ENCODE data around the gene TET3. TPM values are rescaled to one million over a fixed set of nuclear protein-coding genes. Genes with fewer than 3 reads are reported as not detected.

TET3 gene
- total RNA-seq, 4 donors from 2014 or later: 1.3 to 12.0 (median 7.8) TPM

DNA sequence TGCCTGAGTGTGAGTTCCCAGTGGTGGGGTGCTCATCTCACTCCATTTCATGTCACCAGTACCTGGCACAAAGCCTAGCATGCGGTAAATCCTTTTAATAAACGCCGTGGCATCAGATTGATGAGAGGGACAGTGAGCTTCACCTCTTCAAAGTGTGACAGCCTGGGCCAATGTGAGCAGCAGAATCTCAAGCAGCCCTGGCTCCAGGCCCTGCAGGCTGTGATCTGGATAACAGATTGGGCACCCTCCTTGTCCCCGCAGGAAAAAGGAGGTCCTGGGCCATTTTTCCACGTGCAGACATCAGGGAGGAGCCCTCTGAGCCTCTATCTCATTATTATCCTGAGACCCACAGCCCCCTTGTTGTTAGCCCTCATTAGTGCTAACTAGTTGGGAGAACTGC, 34.8 kb downstream of the TET3 start:
- Histone ChIP-seq H3K27me3 (no peaks in the 10 kb centered on the region), H3K27ac (no peak overlapping the region), H3K4me1 (no peaks in the 10 kb centered on the region), H3K9me3 (no peaks in the 10 kb centered on the region), H3K36me3 (no peaks in the 10 kb centered on the region), H3K4me3 (no peak overlapping the region)
- intact Hi-C loops (cut with DNase I; ENCODE audit: low total_unique reads): no loop called here
- DNase-seq: no peak
- TF ChIP-seq, protein P1, sequence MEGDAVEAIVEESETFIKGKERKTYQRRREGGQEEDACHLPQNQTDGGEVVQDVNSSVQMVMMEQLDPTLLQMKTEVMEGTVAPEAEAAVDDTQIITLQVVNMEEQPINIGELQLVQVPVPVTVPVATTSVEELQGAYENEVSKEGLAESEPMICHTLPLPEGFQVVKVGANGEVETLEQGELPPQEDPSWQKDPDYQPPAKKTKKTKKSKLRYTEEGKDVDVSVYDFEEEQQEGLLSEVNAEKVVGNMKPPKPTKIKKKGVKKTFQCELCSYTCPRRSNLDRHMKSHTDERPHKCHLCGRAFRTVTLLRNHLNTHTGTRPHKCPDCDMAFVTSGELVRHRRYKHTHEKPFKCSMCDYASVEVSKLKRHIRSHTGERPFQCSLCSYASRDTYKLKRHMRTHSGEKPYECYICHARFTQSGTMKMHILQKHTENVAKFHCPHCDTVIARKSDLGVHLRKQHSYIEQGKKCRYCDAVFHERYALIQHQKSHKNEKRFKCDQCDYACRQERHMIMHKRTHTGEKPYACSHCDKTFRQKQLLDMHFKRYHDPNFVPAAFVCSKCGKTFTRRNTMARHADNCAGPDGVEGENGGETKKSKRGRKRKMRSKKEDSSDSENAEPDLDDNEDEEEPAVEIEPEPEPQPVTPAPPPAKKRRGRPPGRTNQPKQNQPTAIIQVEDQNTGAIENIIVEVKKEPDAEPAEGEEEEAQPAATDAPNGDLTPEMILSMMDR (IDR thresholded peaks at IDR 0.05): no peak
- TF ChIP-seq POLR2A (IDR thresholded peaks at IDR 0.05): no peak

DNA sequence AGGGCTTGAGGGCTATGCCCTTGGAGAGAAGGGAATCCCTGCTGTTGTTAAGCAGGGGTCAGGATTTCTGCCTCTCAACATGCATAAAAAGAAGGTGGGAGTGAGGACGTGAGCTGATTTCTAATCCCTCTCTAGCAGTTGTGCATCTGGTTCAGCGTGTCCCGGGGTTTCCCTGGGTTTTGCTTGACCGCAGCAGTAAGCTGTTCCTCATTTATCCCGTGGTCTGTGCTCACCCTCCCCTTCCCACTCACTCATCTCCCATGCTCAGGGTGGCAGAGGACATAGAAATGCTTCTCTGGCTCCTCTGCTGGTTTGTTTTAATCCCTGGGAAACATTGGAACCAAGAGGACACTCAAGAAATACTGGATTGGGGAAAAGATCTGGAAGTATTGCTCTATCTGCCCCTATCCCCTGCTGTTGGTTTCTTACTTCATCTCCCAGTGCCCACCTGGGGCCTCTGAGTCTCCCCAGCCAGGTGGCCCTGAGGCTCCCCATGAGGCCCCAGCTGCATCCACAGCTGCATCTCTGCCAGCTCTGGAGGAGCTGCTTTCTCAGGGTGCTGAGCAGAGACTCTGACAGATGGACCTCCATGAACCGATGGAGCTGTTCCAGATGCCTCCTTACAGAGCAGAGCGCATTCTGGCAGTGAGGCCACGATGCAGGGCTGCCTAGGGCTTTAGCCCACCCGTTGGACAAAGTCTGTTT, 36.1 kb downstream of the TET3 start:
- H3K36me3 ChIP-seq: no peaks in the 10 kb centered on the region
- no peaks in the 10 kb centered on the region for H3K4me1 ChIP-seq
- no peak overlapping the region for H3K27ac ChIP-seq
- TF ChIP-seq, protein P1 (IDR thresholded peaks at IDR 0.05): no peak
- TF ChIP-seq POLR2A (IDR thresholded peaks at IDR 0.05): no peak
- DNase-seq: no peak
- no peaks in the 10 kb centered on the region for H3K9me3 ChIP-seq
- no peak overlapping the region for H3K4me3 ChIP-seq
- intact Hi-C loops (cut with DNase I; ENCODE audit: low total_unique reads): no loop called here
- no peaks in the 10 kb centered on the region for H3K27me3 ChIP-seq

DNA sequence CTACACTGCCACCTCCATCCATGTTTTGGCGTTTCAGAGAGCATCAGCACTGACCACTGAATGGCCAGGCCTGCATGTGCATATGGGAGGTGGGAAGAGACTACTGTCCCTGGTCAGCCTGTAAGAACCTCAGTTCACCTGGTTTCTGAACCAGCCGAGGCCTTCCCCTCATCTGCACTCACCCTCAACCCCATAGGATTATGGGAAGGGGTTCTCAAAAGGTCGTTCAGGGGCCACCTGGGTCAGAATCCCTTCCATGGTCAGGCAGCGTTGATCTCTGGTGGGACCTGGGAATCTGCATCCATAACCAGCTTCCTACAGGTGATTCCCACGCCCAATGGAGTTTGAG, 36.7 kb downstream of the TET3 start:
- no peak overlapping the region for H3K4me3 ChIP-seq
- TF ChIP-seq, protein P1 (IDR thresholded peaks at IDR 0.05): no peak
- H3K9me3 ChIP-seq: no peaks in the 10 kb centered on the region
- intact Hi-C loops (cut with DNase I; ENCODE audit: low total_unique reads): no loop called here
- H3K27ac ChIP-seq: no peak overlapping the region
- H3K4me1 ChIP-seq: no peaks in the 10 kb centered on the region
- H3K36me3 ChIP-seq: no peaks in the 10 kb centered on the region
- no peaks in the 10 kb centered on the region for H3K27me3 ChIP-seq
- DNase-seq: no peak

DNA sequence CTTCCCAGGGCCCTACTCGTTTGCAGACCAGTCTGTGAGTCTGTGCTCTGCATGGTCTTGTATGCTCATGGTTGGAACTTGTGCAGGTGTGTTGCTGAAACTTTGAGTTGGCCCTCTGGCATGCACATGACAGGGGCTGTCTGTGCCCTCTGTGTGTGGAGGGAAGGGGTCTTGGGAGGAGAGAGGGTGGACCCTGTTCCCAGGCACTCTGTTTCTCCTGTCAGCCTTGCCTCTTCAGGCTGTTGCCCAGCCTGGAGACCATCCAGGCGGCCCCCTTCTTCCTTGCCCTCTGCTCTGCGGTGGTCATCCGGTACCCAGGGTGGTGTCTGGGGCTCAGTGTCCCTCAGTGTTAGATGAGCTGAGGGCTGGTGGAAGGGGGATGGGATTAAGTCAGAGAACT, 39.5 kb downstream of the TET3 start:
- no peak for TF ChIP-seq POLR2A (IDR thresholded peaks at IDR 0.05)
- TF ChIP-seq, protein P1 (IDR thresholded peaks at IDR 0.05): no peak
- intact Hi-C loops (cut with DNase I; ENCODE audit: low total_unique reads): no loop called here
- no peak overlapping the region for H3K4me3 ChIP-seq
- H3K4me1 ChIP-seq: no peaks in the 10 kb centered on the region
- H3K27me3 ChIP-seq: no peaks in the 10 kb centered on the region
- H3K36me3 ChIP-seq: no peaks in the 10 kb centered on the region
- no peaks in the 10 kb centered on the region for H3K9me3 ChIP-seq
- no peak for DNase-seq
- no peak overlapping the region for H3K27ac ChIP-seq

DNA sequence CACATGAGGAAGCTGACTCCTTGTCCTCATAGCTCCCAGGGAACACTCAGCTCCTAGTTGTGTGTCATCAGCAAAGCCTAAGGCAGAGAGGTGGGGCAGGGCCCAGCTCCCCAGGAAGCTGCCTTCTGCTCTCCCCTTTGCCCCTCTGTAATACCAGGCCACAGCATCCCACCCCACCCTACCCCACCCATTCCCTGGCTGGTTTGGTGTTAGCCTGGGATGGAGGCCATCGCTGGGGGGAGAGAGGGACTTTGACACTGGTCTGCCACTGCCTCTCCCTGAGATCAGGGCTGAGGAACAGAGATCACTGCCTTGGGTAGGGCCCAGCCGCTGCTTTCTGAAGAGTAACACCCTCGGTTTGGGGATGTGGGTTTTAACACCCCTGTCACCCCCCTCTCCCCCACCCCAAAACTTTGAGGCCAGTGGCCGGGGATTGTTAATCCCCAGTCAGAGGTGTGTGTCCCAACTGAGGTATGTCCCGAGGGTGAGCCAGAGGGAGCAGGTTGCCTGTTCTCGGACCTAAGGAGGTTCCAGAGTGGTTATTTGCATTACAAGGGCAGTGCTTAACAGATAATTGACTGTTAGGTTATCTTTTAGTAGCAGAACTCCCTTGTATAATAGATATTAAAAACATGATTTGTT, 41.4 kb downstream of the TET3 start:
- TF ChIP-seq, protein P1 (IDR thresholded peaks at IDR 0.05): no peak
- TF ChIP-seq POLR2A (IDR thresholded peaks at IDR 0.05): no peak
- Histone ChIP-seq H3K4me1 (no peaks in the 10 kb centered on the region), H3K4me3 (no peak overlapping the region), H3K9me3 (no peaks in the 10 kb centered on the region), H3K36me3 (no peaks in the 10 kb centered on the region), H3K27me3 (no peaks in the 10 kb centered on the region), H3K27ac (no peak overlapping the region)
- DNase-seq: no peak
- intact Hi-C loops (cut with DNase I; ENCODE audit: low total_unique reads): no loop called here

Data from uterus (tissue), 4 donors.